ENCODE data around the gene SNX8. TPM values are rescaled to one million over a fixed set of nuclear protein-coding genes. Genes with fewer than 3 reads are reported as not detected.

Gene SNX8
- total and polyA plus RNA-seq, 2 of the 4 experiments (the other 2 are of a cell fraction) = 7.7 to 55.9 TPM

- no peaks in the 10 kb centered on the region for H3K27me3 ChIP-seq (ENCODE audit: control insufficient read depth, insufficient read depth, low read length)
- H3K79me1 ChIP-seq (ENCODE audit: low read depth in 1 of 2, low read length in 2 of 2) = peaks cover 0 to 7% of the 10 kb centered on the region in 2 experiments; a peak in 1 of 4 replicates
- H3K9me1 ChIP-seq (ENCODE audit: insufficient read depth, low read length) = peaks cover 4% of the 10 kb centered on the region; the same call in 1 of the 2 replicates
- DNase-seq = no peak
- H4K5ac ChIP-seq (ENCODE audit: low read depth, low read length) = no peak overlapping the region
- H4K91ac ChIP-seq (ENCODE audit: insufficient read depth, low read depth, low read length) = no peak overlapping the region
- no peak overlapping the region for H3K18ac ChIP-seq (ENCODE audit: low read depth, low read length)
- H3K4ac ChIP-seq (ENCODE audit: low read depth, low read length) = no peak overlapping the region
- H3K4me2 ChIP-seq (ENCODE audit: low read depth, low read length) = no peak overlapping the region
- no peak overlapping the region for H3K23ac ChIP-seq (ENCODE audit: low read depth, low read length)
- no peak overlapping the region for H2AFZ ChIP-seq (replicated peaks; ENCODE audit: low read length, poor library complexity)
- H4K20me1 ChIP-seq (ENCODE audit: insufficient read depth, low read length) = peaks cover 3% of the 10 kb centered on the region
- H2AK5ac ChIP-seq (ENCODE audit: low read depth, low read length) = no peak overlapping the region
- no peak overlapping the region for H2BK120ac ChIP-seq (ENCODE audit: low read depth, low read length)
- H3K9me3 ChIP-seq (ENCODE audit: control insufficient read depth, insufficient read depth, low read length) = no peaks in the 10 kb centered on the region
- ChIA-PET CTCF (interaction anchor here (0.5 kb wide), 1 partner anchor 92 kb away, joined by 4 read pairs; no protein-coding TSS in a partner anchor), POLR2A (ENCODE audit: unreplicated experiment) (no interaction called here)
- H4K8ac ChIP-seq (ENCODE audit: low read depth in 2 of 2, low read length in 2 of 2) = no peak overlapping the region
- H2BK5ac ChIP-seq (ENCODE audit: low read depth, low read length, poor library complexity, severe bottlenecking) = no peak overlapping the region
- dilution Hi-C loops (cut with HindIII; ENCODE audit: low sequenced_read_pairs, unreplicated experiment) (no loop called here), in situ Hi-C loops (cut with MboI; ENCODE audit: low sequenced_read_pairs) (loop anchor here (10.0 kb wide), 1 partner anchor 562 kb away; no protein-coding TSS in a partner anchor), intact Hi-C loops (cut with micrococcal nuclease) (no loop called here)
- no peak overlapping the region for H3K4me3 ChIP-seq (ENCODE audit: insufficient read depth, low read depth, low read length)
- TF ChIP-seq NFE2L2 (IDR thresholded peaks at IDR 0.05; ENCODE audit: low read depth, low read length) (no peak), MXI1 (IDR thresholded peaks at IDR 0.05; ENCODE audit: borderline replicate concordance, low read depth, low read length) (no peak), BHLHE40 (IDR thresholded peaks at IDR 0.05; ENCODE audit: low read depth, low read length) (no peak), POLR2A (IDR thresholded peaks at IDR 0.05; ENCODE audit: low read depth, low read length) (no peak), CEBPB (IDR thresholded peaks at IDR 0.05; ENCODE audit: low read depth, low read length) (no peak), FOS (IDR thresholded peaks at IDR 0.05; ENCODE audit: low read depth, low read length) (no peak), CHD1 (IDR thresholded peaks at IDR 0.05; ENCODE audit: low read depth, low read length) (no peak), SMC3 (IDR thresholded peaks at IDR 0.05; ENCODE audit: low read depth, low read length) (no peak), CTCF (conservative IDR thresholded peaks at IDR 0.05; ENCODE audit: low read depth, low read length) (no peak), MAFK (IDR thresholded peaks at IDR 0.05; ENCODE audit: low read depth, low read length) (no peak)
- H3K36me3 ChIP-seq (ENCODE audit: control insufficient read depth, insufficient read depth, low read length) = peaks cover 65% of the 10 kb centered on the region
- H3K56ac ChIP-seq (ENCODE audit: extremely low read depth, insufficient read depth, low read length) = no peak overlapping the region
- no TSS peak for BruUV-seq (replicated peaks)
- no peak for ATAC-seq (ENCODE audit: low read depth)
- H2BK20ac ChIP-seq (ENCODE audit: low read depth, low read length) = no peak overlapping the region
- no peak overlapping the region for H3K27ac ChIP-seq (ENCODE audit: insufficient read depth, low read length)
- H2BK15ac ChIP-seq (ENCODE audit: low read depth, low read length) = no peak overlapping the region
- no peaks in the 10 kb centered on the region for H3K4me1 ChIP-seq (ENCODE audit: control insufficient read depth, insufficient read depth, low read length)
- no peak overlapping the region for H3K14ac ChIP-seq (replicated peaks; ENCODE audit: low read depth, low read length)
- no peak overlapping the region for H2AK9ac ChIP-seq (replicated peaks; ENCODE audit: low read depth, low read length, poor library complexity)
- H3K9ac ChIP-seq (ENCODE audit: low read depth, low read length) = no peak overlapping the region
- 90% methylated on average over 6 of the region's 10 CpGs; no CpG with 5 or more reads in 1 of the 2 experiments for WGBS, 2 experiments (ENCODE audit: extremely low coverage in 2 of 2, insufficient read length in 1 of 2)
These were observed 97.0 kb downstream of the SNX8 start for GRCh38 chr7:2217206-2217605.

Data from IMR-90 (cell line).